H1 (cell line): ENCODE measurements around the gene DDX5. TPM values are rescaled to one million over a fixed set of nuclear protein-coding genes. Genes with fewer than 3 reads are reported as not detected.

Source experiments
- CTCF ChIA-PET: fragments of 300-600 bp; sonication (Branson Sonifier 250); formaldehyde crosslinking; loops from one replicate; lab custom pipeline; 2021; ENCODE audit not compliant: partially characterized antibody; lab: Charles Lee
- POLR2A ChIA-PET: fragments of 300-600 bp; sonication (Branson Sonifier 250); formaldehyde crosslinking; loops from one replicate; lab custom pipeline; 2021; ENCODE audit warnings: inconsistent platforms; ENCODE audit not compliant: partially characterized antibody; lab: Charles Lee
- DNase-seq, 2 experiments: peaks; one replicate each; pipeline versions ENCODE4 v3.0.0 to v3.0.0-alpha.2; 2010 to 2022; ENCODE audit warnings: low spot score in 2 of 2, low read depth in 1 of 2, mixed read lengths in 1 of 2
- FAIRE-seq: peaks from 2 replicates; lab custom pipeline; 2011; peaks lifted over from hg19 to GRCh38; lab: Jason Lieb, UNC
- H2AFZ ChIP-seq: 2 replicates; pipeline ENCODE4 v1.8.1; 2012; ENCODE audit warnings: low read length, inconsistent platforms
- H2AK5ac ChIP-seq: 2 replicates; pipeline ENCODE4 v1.6.1; 2013; ENCODE audit warnings: low read depth, low read length
- H2BK120ac ChIP-seq: replicated peaks from 2 replicates; pipeline ENCODE3; 2013; ENCODE audit warnings: low read depth, low read length, inconsistent platforms
- H2BK12ac ChIP-seq: 2 replicates; pipeline ENCODE4 v1.6.1; 2013; ENCODE audit warnings: low read depth, low read length
- H2BK15ac ChIP-seq: 2 replicates; pipeline ENCODE4 v1.6.1; 2013; ENCODE audit warnings: low read length
- H2BK20ac ChIP-seq: 2 replicates; pipeline ENCODE4 v1.6.1; 2013; ENCODE audit warnings: low read length
- H2BK5ac ChIP-seq: 2 replicates; pipeline ENCODE4 v1.6.1; 2013; ENCODE audit warnings: low read depth, low read length
- H3K14ac ChIP-seq: 2 replicates; pipeline ENCODE4 v1.6.1; 2013; ENCODE audit warnings: inconsistent platforms; ENCODE audit not compliant: insufficient read length
- H3K18ac ChIP-seq: 2 replicates; pipeline ENCODE4 v1.6.1; 2013; ENCODE audit warnings: low read length; ENCODE audit errors: extremely low read depth
- H3K23ac ChIP-seq: 2 replicates; pipeline ENCODE4 v1.6.1; 2013; ENCODE audit warnings: inconsistent platforms; ENCODE audit not compliant: insufficient read length
- H3K23me2 ChIP-seq: 2 replicates; pipeline ENCODE4 v1.6.1; 2013; ENCODE audit warnings: low read depth, low read length
- H3K27ac ChIP-seq: 2 replicates; pipeline ENCODE4 v1.6.1; 2011; ENCODE audit warnings: low read depth, low read length, inconsistent platforms
- H3K27me3 ChIP-seq, 4 experiments: replicated peaks in 1 of 4; 1 replicate in 1 of 4; 2 replicates in 3 of 4; pipeline versions ENCODE4 v1.6.1 to v1.8.1; 2011 to 2013; ENCODE audit warnings: low read length in 3 of 4, mild to moderate bottlenecking in 3 of 4, inconsistent platforms in 2 of 4, mixed read lengths in 2 of 4, moderate library complexity in 1 of 4; ENCODE audit not compliant: control insufficient read depth in 3 of 4, insufficient read depth in 3 of 4; ENCODE audit errors: extremely low read depth in 1 of 4
- H3K36me3 ChIP-seq, 4 experiments: 2 replicates each; pipeline versions ENCODE4 v1.6.1 to v1.8.1; 2011 to 2013; ENCODE audit warnings: mild to moderate bottlenecking in 4 of 4, low read length in 3 of 4, moderate library complexity in 2 of 4, control low read depth in 1 of 4, inconsistent platforms in 1 of 4; ENCODE audit not compliant: insufficient read depth in 4 of 4, control insufficient read depth in 2 of 4
- H3K4ac ChIP-seq: replicated peaks from 2 replicates; pipeline ENCODE3; 2013; ENCODE audit warnings: low read length, low read depth, mixed read lengths, inconsistent platforms; ENCODE audit not compliant: insufficient read length
- H3K4me1 ChIP-seq, 4 experiments: replicated peaks in 1 of 4; 1 replicate in 1 of 4; 2 replicates in 3 of 4; pipeline versions ENCODE4 v1.6.1 to v1.8.1; 2011 to 2013; ENCODE audit warnings: low read length in 3 of 4, inconsistent platforms in 2 of 4, mixed read lengths in 1 of 4; ENCODE audit not compliant: insufficient read depth in 4 of 4, control insufficient read depth in 3 of 4
- H3K4me2 ChIP-seq, 2 experiments: 2 replicates each; pipeline versions ENCODE4 v1.6.1 to v1.8.1; 2011 to 2013; ENCODE audit warnings: low read depth in 2 of 2, low read length in 2 of 2, control low read depth in 1 of 2, inconsistent platforms in 1 of 2, mild to moderate bottlenecking in 1 of 2; ENCODE audit not compliant: insufficient read depth in 1 of 2
- H3K4me3 ChIP-seq, 4 experiments: fragments of 200-600, 300-600 bp in 1 of 4; sonication (generic), shearing (Covaris generic), sonication (Bioruptor Twin) in 1 of 4; 2 replicates each; pipeline versions ENCODE4 v1.5.1 to v1.8.1; 2011 to 2016; ENCODE audit warnings: low read length in 4 of 4, low read depth in 3 of 4, control low read depth in 2 of 4, inconsistent platforms in 2 of 4, mild to moderate bottlenecking in 2 of 4, mixed read lengths in 1 of 4, moderate library complexity in 1 of 4; ENCODE audit not compliant: insufficient read depth in 2 of 4; ENCODE audit errors: extremely low read depth in 1 of 4
- H3K56ac ChIP-seq: replicated peaks from 2 replicates; pipeline ENCODE3; 2013; ENCODE audit warnings: low read depth, mild to moderate bottlenecking, mixed read lengths, low read length, inconsistent platforms; ENCODE audit not compliant: insufficient read length
- H3K79me1 ChIP-seq: 2 replicates; pipeline ENCODE4 v1.6.1; 2013; ENCODE audit warnings: low read depth, low read length, control low read depth
- H3K79me2 ChIP-seq, 2 experiments: 2 replicates each; pipeline versions ENCODE4 v1.6.1 to v1.8.1; 2012 to 2013; ENCODE audit warnings: low read length in 2 of 2, mild to moderate bottlenecking in 2 of 2, inconsistent platforms in 1 of 2; ENCODE audit not compliant: insufficient read depth in 2 of 2, control insufficient read depth in 1 of 2
- H3K9ac ChIP-seq, 4 experiments: replicated peaks in 1 of 4; 1 replicate in 1 of 4; 2 replicates in 3 of 4; pipeline versions ENCODE4 v1.6.1 to v1.8.1; 2011 to 2013; ENCODE audit warnings: low read depth in 3 of 4, low read length in 3 of 4, control low read depth in 2 of 4, mild to moderate bottlenecking in 2 of 4, moderate library complexity in 2 of 4, inconsistent platforms in 1 of 4; ENCODE audit errors: extremely low read depth in 1 of 4
- H3K9me3 ChIP-seq, 2 experiments: 2 replicates each; pipeline versions ENCODE4 v1.6.1 to v1.8.1; 2012 to 2013; ENCODE audit warnings: mild to moderate bottlenecking in 2 of 2, moderate library complexity in 2 of 2, control low read depth in 1 of 2, inconsistent platforms in 1 of 2, low read depth in 1 of 2, low read length in 1 of 2, mixed read lengths in 1 of 2; ENCODE audit not compliant: insufficient read depth in 2 of 2
- H4K20me1 ChIP-seq, 2 experiments: replicated peaks in 1 of 2; 2 replicates each; pipeline versions ENCODE3 to v1.8.1; 2011 to 2013; ENCODE audit warnings: inconsistent platforms in 2 of 2, low read length in 2 of 2, mild to moderate bottlenecking in 1 of 2; ENCODE audit not compliant: insufficient read depth in 2 of 2, control insufficient read depth in 1 of 2
- H4K5ac ChIP-seq: 2 replicates; pipeline ENCODE4 v1.6.1; 2013; ENCODE audit warnings: low read length, low read depth, mixed read lengths, inconsistent platforms; ENCODE audit not compliant: insufficient read length
- H4K8ac ChIP-seq: 2 replicates; pipeline ENCODE4 v1.8.0; 2013; ENCODE audit warnings: mild to moderate bottlenecking, moderate library complexity, low read length, inconsistent platforms; ENCODE audit not compliant: insufficient read depth; ENCODE audit errors: extremely low read depth
- H4K91ac ChIP-seq: replicated peaks from 2 replicates; pipeline ENCODE3; 2013; ENCODE audit warnings: low read length, mixed read lengths, inconsistent platforms; ENCODE audit not compliant: insufficient read length
- BCL11A ChIP-seq, 2 experiments: IDR thresholded peaks; one replicate each; pipeline ENCODE4 v1.6.1; 2011; ENCODE audit warnings: low read depth in 2 of 2, low read length in 2 of 2, mild to moderate bottlenecking in 2 of 2
- CBX5 ChIP-seq: fragments of 300-800, 300-1000 bp; sonication (generic); IDR thresholded peaks from 2 replicates; pipeline ENCODE4 v1.7.1; 2016; ENCODE audit warnings: antibody characterized with exemption, low read length, low read depth
- CBX8 ChIP-seq: fragments of 300-800, 300-1000 bp; sonication (generic); IDR thresholded peaks from 2 replicates; pipeline ENCODE4 v1.7.1; 2016; ENCODE audit warnings: low read depth, low read length, borderline replicate concordance
- CEBPB ChIP-seq: IDR thresholded peaks from 2 replicates; pipeline ENCODE4 v1.6.1; 2012; ENCODE audit warnings: low read depth, low read length
- FOSL1 ChIP-seq: IDR thresholded peaks from 2 replicates; pipeline ENCODE4 v1.6.1; 2011; ENCODE audit warnings: mild to moderate bottlenecking, low read depth, low read length, moderate library complexity; ENCODE audit not compliant: insufficient read depth
- GABPA ChIP-seq: IDR thresholded peaks from 2 replicates; pipeline ENCODE4 v1.6.1; 2011; ENCODE audit warnings: mild to moderate bottlenecking, low read length, moderate library complexity, borderline replicate concordance; ENCODE audit not compliant: insufficient read depth
- JUN ChIP-seq: IDR thresholded peaks from 2 replicates; pipeline ENCODE4 v1.6.1; 2011; ENCODE audit warnings: low read depth, mild to moderate bottlenecking, improper control_type of control experiment, low read length
- NRF1 ChIP-seq: IDR thresholded peaks from 2 replicates; pipeline ENCODE4 v1.6.1; 2011; ENCODE audit warnings: mild to moderate bottlenecking, low read depth, low read length, improper control_type of control experiment
- RFX5 ChIP-seq: IDR thresholded peaks from 2 replicates; pipeline ENCODE4 v1.6.1; 2011; ENCODE audit warnings: low read depth, low read length, improper control_type of control experiment, borderline replicate concordance
- RNF2 ChIP-seq: fragments of 200-900, 300-1000 bp; sonication (generic); IDR thresholded peaks from 2 replicates; pipeline ENCODE4 v1.7.1; 2016; ENCODE audit warnings: borderline replicate concordance, low read depth, mild to moderate bottlenecking, antibody characterized with exemption, low read length; ENCODE audit not compliant: poor library complexity, severe bottlenecking; ENCODE audit errors: missing control alignments
- SP2 ChIP-seq: IDR thresholded peaks from 2 replicates; pipeline ENCODE4 v1.6.1; 2012; ENCODE audit warnings: mild to moderate bottlenecking, low read length, inconsistent platforms
- TAF1 ChIP-seq: IDR thresholded peaks from 2 replicates; pipeline ENCODE4 v1.6.1; 2011; ENCODE audit warnings: mild to moderate bottlenecking, low read depth, low read length
- TBP ChIP-seq: IDR thresholded peaks from 2 replicates; pipeline ENCODE4 v1.6.1; 2011; ENCODE audit warnings: low read depth, low read length, improper control_type of control experiment
- WGBS, 2 experiments: shearing (Covaris generic) in 1 of 2; methylation state at CpG; one replicate each; pipeline versions ENCODE4 v1.1.6 to v1.1.7; 2013 to 2015; ENCODE audit warnings: low lambda C conversion rate in 2 of 2, mixed read lengths in 2 of 2, inconsistent platforms in 1 of 2, low coverage in 1 of 2, missing lambda C conversion rate in 1 of 2; ENCODE audit not compliant: insufficient replicate concordance in 2 of 2, insufficient coverage in 1 of 2, insufficient read length in 1 of 2; ENCODE audit errors: extremely low coverage in 1 of 2, missing lambda C conversion rate in 1 of 2; 5-methylcytosine and 5-hydroxymethylcytosine counted together
- polyA plus RNA-seq, 7 experiments: library from polyadenylated mRNA; depleted of rRNA in 3 of 7; stranded (reverse) in 5 of 7; unstranded in 2 of 7; fragments of >200 nt in 5 of 7; fragments of 200-250 nt in 2 of 7; gene quantifications; 1 replicate in 5 of 7; 2 replicates in 1 of 7; 4 replicates in 1 of 7; pipeline versions ENCODE4 v1.2.1 to v1.2.3, GENCODE V29; 2011 to 2013; ENCODE audit warnings: missing spikeins in 2 of 7, mixed read lengths in 2 of 7
- total RNA-seq: library from RNA; stranded (reverse); fragmentation: NEBNext Ultra II Directional; extraction: Animal tissue kit (Norgen Biotek cat#: 25700); gene quantifications from 2 replicates; pipeline ENCODE4 v1.2.1, GENCODE V29; 2021

DDX5 gene
- total and polyA plus RNA-seq, 2 of the 8 experiments (the other 6 are each of a cell fraction or from before 2014, with no cell fraction given), result 572 to 591 TPM

DNA sequence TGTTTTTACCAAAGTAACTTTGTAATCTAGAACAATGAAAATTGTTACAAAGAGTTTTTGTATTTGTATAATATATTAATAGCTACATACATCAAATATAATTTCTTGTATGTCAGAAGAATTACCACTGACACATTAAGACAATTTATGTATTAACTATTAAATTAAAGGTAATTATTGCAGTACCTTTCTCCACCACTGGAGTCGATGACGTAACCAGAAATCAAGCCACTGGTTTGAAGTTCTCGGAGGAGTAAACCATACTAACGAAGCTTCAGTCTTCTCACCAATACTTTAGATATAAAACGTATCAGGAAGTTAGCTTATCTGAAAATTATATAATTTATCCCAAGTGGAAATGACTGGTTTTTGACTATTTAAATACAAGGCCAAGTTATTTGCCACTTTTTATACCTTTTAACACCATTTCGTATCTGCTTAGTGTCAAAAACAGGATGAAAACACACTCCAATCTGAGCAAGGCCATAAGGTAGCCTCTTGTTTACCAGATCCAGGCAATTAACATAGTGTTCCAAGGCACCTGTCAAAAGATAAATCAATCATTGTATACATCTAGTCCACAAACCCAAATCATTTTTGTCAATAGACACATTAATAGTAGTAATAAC, 13.5 kb downstream of the DDX5 start:
- POLR2A ChIA-PET, result interaction anchor here (1.2 to 11.8 kb wide), 2 partner anchors 12 to 169 kb away, joined by 3 to 320 read pairs; partner anchors contain the start of genes CEP95, DDX5 and SMURF2
- TF ChIP-seq GABPA (no peak), CBX5 (no peak), RFX5 (no peak), SP2 (no peak), CBX8 (no peak), BCL11A (IDR thresholded peaks at IDR 0.05; ENCODE audit: low read depth in 2 of 2, low read length in 2 of 2) (no peak), NRF1 (no peak), RNF2 (no peak), FOSL1 (no peak), CEBPB (peak; percentile 79), TBP (no peak), TAF1 (no peak), JUN (no peak)

More for the DNA sequence above, 13.5 kb downstream of the DDX5 start:
- H3K79me2 ChIP-seq, result peaks cover 7 to 36% of the 10 kb centered on the region in 2 experiments; a peak in 3 of 4 replicates
- 93% methylated on average over 6 of the region's 6 CpGs; no CpG with 5 or more reads in 1 of the 2 experiments for WGBS, 2 experiments
- H3K27me3 ChIP-seq, result no peaks in the 10 kb centered on the region
- H4K20me1 ChIP-seq, result peaks cover 0 to 3% of the 10 kb centered on the region in 2 experiments
- H3K4ac ChIP-seq, result no peak overlapping the region
- H3K56ac ChIP-seq, result no peak overlapping the region
- H3K23ac ChIP-seq, result no peak overlapping the region
- H2BK5ac ChIP-seq, result no peak overlapping the region
- H3K4me2 ChIP-seq, result no peak overlapping the region
- no peak overlapping the region for H2BK12ac ChIP-seq
- no peak overlapping the region for H2BK15ac ChIP-seq
- peaks cover 9% of the 10 kb centered on the region for H3K79me1 ChIP-seq
- no peak overlapping the region for H3K27ac ChIP-seq
- no peak overlapping the region for H4K91ac ChIP-seq
- H4K8ac ChIP-seq, result no peak overlapping the region
- CTCF ChIA-PET, result interaction anchor here (0.6 to 6.0 kb wide), 16 partner anchors 9 to 153 kb away, joined by 3 to 112 read pairs (median 4); partner anchors contain the start of genes CEP95 and DDX5
- no peak overlapping the region for H2BK120ac ChIP-seq
- no peak overlapping the region for H3K4me3 ChIP-seq
- no peak overlapping the region for H3K9ac ChIP-seq
- H3K23me2 ChIP-seq, result peaks cover 6% of the 10 kb centered on the region
- no peak overlapping the region for H2AFZ ChIP-seq
- H3K14ac ChIP-seq, result no peak overlapping the region
- H3K4me1 ChIP-seq, result peaks cover 0 to 3% (median 0%) of the 10 kb centered on the region in 4 experiments; a peak in 1 of 7 replicates
- H3K36me3 ChIP-seq, result peaks cover 11 to 56% (median 38%) of the 10 kb centered on the region in 4 experiments
- FAIRE-seq (no peak), DNase-seq (no peak)
- peaks cover 0 to 2% of the 10 kb centered on the region in 2 experiments; a peak in 1 of 4 replicates for H3K9me3 ChIP-seq
- no peak overlapping the region for H3K18ac ChIP-seq
- H2AK5ac ChIP-seq, result no peak overlapping the region
- H2BK20ac ChIP-seq, result no peak overlapping the region
- no peak overlapping the region for H4K5ac ChIP-seq
